ENCODE measurements around the gene ZNF398.

DNA sequence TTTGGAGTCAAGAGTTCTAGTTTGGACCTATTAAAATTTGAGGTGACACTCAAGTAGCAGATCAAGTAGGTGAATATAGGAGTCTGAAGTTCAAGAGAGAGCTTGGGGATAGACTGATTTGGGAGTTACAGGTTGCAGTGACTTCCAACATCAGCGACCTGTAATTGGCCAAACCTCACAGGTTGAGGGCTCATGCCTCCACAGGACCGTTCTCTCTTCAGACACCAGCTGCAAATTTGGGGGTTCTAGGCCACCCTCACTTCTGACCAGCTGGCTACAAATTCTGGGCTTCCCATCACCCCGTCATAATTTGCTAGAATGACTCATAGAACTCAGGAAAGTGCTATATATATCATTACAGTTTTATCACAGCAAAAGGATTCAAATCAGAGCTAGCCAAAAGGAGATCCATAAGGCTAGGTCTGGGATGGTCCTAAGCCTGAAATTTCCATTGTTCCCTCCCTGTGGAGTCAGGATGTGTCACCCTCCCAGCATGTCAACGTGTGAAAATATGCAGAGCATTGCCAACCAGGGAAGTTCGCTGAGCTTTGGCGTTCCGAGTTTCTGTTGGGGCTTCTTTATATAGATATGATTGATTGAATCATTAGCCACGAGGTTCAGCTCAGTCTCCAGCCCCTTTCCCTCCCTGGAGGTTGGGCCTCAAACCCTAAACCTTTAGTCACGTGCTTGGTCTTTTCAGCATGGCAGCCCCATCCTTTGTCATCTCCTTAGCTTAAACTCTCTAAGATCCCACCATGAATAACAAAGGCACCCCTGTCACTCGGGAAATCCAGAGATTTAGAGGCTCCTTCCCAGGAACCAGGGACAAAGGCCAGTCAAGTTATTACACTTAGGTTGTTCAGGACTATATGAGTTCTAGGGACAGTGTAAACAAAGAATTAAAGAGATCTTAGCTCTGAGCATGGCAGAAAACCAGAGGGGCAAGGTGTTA lies 71.5 kb downstream of the ZNF398 start:
- TF ChIP-seq, protein P1, sequence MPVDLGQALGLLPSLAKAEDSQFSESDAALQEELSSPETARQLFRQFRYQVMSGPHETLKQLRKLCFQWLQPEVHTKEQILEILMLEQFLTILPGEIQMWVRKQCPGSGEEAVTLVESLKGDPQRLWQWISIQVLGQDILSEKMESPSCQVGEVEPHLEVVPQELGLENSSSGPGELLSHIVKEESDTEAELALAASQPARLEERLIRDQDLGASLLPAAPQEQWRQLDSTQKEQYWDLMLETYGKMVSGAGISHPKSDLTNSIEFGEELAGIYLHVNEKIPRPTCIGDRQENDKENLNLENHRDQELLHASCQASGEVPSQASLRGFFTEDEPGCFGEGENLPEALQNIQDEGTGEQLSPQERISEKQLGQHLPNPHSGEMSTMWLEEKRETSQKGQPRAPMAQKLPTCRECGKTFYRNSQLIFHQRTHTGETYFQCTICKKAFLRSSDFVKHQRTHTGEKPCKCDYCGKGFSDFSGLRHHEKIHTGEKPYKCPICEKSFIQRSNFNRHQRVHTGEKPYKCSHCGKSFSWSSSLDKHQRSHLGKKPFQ (tag by site-specific recombination; IDR thresholded peaks at IDR 0.05), result no peak
- TF ChIP-seq, protein P2, sequence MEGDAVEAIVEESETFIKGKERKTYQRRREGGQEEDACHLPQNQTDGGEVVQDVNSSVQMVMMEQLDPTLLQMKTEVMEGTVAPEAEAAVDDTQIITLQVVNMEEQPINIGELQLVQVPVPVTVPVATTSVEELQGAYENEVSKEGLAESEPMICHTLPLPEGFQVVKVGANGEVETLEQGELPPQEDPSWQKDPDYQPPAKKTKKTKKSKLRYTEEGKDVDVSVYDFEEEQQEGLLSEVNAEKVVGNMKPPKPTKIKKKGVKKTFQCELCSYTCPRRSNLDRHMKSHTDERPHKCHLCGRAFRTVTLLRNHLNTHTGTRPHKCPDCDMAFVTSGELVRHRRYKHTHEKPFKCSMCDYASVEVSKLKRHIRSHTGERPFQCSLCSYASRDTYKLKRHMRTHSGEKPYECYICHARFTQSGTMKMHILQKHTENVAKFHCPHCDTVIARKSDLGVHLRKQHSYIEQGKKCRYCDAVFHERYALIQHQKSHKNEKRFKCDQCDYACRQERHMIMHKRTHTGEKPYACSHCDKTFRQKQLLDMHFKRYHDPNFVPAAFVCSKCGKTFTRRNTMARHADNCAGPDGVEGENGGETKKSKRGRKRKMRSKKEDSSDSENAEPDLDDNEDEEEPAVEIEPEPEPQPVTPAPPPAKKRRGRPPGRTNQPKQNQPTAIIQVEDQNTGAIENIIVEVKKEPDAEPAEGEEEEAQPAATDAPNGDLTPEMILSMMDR (tag by site-specific recombination; IDR thresholded peaks at IDR 0.05), result no peak
- TF ChIP-seq ZEB2 (tag by site-specific recombination; IDR thresholded peaks at IDR 0.05), result no peak
- no peak for TF ChIP-seq ZNF791 (tag by site-specific recombination; IDR thresholded peaks at IDR 0.05)
- no peak for TF ChIP-seq ZNF146 (tag by site-specific recombination; IDR thresholded peaks at IDR 0.05)
- no peak for TF ChIP-seq ZBTB17 (tag by site-specific recombination; IDR thresholded peaks at IDR 0.05)
- no peak for TF ChIP-seq ZNF670 (tag by site-specific recombination; IDR thresholded peaks at IDR 0.05; ENCODE audit: low read depth)
- TF ChIP-seq, protein P3, sequence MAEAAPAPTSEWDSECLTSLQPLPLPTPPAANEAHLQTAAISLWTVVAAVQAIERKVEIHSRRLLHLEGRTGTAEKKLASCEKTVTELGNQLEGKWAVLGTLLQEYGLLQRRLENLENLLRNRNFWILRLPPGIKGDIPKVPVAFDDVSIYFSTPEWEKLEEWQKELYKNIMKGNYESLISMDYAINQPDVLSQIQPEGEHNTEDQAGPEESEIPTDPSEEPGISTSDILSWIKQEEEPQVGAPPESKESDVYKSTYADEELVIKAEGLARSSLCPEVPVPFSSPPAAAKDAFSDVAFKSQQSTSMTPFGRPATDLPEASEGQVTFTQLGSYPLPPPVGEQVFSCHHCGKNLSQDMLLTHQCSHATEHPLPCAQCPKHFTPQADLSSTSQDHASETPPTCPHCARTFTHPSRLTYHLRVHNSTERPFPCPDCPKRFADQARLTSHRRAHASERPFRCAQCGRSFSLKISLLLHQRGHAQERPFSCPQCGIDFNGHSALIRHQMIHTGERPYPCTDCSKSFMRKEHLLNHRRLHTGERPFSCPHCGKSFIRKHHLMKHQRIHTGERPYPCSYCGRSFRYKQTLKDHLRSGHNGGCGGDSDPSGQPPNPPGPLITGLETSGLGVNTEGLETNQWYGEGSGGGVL (tag by site-specific recombination; IDR thresholded peaks at IDR 0.05), result no peak
- TF ChIP-seq, protein P4, sequence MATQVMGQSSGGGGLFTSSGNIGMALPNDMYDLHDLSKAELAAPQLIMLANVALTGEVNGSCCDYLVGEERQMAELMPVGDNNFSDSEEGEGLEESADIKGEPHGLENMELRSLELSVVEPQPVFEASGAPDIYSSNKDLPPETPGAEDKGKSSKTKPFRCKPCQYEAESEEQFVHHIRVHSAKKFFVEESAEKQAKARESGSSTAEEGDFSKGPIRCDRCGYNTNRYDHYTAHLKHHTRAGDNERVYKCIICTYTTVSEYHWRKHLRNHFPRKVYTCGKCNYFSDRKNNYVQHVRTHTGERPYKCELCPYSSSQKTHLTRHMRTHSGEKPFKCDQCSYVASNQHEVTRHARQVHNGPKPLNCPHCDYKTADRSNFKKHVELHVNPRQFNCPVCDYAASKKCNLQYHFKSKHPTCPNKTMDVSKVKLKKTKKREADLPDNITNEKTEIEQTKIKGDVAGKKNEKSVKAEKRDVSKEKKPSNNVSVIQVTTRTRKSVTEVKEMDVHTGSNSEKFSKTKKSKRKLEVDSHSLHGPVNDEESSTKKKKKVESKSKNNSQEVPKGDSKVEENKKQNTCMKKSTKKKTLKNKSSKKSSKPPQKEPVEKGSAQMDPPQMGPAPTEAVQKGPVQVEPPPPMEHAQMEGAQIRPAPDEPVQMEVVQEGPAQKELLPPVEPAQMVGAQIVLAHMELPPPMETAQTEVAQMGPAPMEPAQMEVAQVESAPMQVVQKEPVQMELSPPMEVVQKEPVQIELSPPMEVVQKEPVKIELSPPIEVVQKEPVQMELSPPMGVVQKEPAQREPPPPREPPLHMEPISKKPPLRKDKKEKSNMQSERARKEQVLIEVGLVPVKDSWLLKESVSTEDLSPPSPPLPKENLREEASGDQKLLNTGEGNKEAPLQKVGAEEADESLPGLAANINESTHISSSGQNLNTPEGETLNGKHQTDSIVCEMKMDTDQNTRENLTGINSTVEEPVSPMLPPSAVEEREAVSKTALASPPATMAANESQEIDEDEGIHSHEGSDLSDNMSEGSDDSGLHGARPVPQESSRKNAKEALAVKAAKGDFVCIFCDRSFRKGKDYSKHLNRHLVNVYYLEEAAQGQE (tag by site-specific recombination; IDR thresholded peaks at IDR 0.05), result no peak
- no peak for TF ChIP-seq ZNF416 (tag by site-specific recombination; IDR thresholded peaks at IDR 0.05)
- no peak for TF ChIP-seq ZNF274 (IDR thresholded peaks at IDR 0.05; ENCODE audit: low read length)
- TF ChIP-seq ZNF274 (tag by site-specific recombination; IDR thresholded peaks at IDR 0.05; ENCODE audit: borderline replicate concordance), result no peak
- TF ChIP-seq KLF16 (tag by site-specific recombination; IDR thresholded peaks at IDR 0.05), result no peak
- TF ChIP-seq ZNF629 (tag by site-specific recombination; IDR thresholded peaks at IDR 0.05), result no peak

Measured in HEK293 (cell line).